AG08395 (cell line): ENCODE measurements around the gene ITK.
"Not testable (repeated sequence)": the region's sequence is repeated elsewhere in the genome, so short reads cannot be mapped to it uniquely, and the experiment has no call there.

Experiments used
- DNase-seq: peaks from one replicate; pipeline ENCODE4 v3.0.0; 2012; ENCODE audit warnings: mixed read lengths, low spot score

The ITK gene

DNA sequence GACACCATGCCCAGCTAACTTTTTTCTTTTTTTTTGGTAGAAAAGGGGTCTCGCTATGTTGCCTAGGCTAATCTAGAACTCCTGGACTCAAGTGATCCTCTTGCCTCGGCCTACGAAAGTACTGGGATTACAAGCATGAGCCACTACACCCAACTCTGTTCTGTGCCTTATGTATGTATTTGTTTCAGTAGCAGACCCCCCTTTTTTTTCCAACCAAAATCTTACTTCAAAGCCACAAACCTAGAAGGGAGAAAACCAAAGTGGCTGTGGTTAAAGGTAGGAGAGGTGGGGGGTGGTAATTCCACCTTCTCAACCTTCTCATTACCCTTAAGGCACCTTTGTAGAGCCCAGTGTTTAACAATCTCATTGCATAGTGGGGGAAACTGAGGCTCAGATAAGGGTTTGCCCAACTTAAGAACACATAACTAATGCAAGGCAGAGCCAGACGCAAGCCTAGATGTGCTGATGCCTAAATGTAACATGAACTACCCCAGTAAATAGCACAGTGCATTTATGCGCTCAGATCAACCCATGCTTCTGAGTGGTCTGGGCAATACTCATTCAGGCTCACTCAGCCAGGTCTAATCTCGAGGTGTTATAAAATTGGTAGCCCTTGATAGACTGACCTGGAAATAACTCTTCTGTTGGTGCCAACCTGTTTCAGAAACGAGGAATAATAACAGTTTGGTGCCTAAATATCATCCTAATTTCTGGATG is 33.0 kb downstream of the ITK start:
- DNase-seq: no peak

DNA sequence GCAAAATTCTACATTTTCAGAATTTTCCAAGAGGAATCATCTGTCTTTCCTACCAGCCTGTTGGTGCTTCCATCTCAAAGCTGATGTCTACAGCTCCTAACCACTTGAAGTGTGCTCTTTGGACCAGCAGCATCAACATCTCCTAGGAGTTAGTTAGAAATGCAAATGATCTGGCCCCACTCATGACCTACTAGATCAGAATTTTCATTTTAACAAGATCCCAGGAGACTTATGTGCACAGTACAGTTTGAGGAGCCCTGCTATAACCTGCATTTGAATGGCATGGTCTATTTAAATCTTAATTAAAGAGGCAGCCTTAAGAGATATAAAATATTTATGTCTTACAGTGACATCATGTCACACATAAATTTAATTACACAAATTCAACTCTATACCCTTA is 33.8 kb downstream of the ITK start:
- no peak for DNase-seq

GRCh38 chr5:157214861-157215513 is 34.3 kb downstream of the ITK start:
- DNase-seq: no peak

DNA sequence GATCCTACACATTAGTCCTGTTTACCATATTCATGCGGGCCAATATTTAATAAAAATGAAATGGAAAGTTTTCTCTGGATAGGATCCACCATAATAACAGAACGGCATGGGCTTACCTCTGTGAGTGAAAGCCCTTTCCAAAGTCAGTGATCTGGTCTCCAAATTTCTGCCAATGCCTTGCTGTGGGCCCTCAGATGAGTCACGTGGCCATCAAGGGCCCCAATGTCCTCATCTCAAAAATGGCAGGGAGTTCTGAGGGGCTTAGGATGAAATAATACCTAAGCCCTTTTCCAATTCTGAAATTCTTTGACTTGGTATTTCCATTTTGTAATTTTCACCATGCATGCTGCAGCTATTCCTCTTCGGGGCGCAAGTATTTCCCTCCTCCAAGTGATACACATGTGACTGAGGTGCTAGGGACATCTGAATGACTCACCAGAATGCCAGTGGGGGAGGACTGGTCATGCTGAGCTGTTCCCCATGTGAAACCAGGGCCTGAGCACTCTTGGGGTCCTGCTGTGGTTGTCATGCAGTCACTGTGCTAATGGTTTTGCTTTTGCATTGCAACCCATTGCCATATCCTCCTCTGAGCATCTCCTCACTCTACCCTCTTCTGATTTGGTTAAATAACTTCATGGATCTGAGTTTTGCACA is 35.0 kb downstream of the ITK start:
- no peak for DNase-seq

- DNase-seq: no peak
Observed at GRCh38 chr5:157216391-157217142, 35.9 kb downstream of the ITK start.

GRCh38 chr5:157217289-157218024 is 36.8 kb downstream of the ITK start:
- DNase-seq: no peak

GRCh38 chr5:157219491-157220271 is 39.0 kb downstream of the ITK start:
- DNase-seq: no peak

DNA sequence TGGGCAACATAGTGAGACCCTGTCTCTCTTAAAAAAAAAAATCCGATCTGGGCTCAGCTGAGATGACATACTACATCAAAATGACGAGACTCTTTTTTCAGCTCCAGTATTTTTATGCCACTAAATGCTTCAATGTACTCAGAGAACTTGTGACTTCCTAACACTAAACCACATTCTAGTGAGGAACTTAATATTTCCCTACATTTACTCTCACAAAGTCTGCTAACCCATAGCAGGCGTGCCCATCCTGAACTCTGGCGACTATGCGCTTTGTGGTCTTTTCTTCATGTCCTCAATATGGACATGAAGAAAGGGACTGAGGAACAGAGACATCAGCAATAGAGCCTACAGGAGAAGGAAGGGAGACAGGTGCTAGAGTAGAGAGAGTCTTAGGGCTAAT is 41.3 kb downstream of the ITK start:
- DNase-seq: no peak

DNA sequence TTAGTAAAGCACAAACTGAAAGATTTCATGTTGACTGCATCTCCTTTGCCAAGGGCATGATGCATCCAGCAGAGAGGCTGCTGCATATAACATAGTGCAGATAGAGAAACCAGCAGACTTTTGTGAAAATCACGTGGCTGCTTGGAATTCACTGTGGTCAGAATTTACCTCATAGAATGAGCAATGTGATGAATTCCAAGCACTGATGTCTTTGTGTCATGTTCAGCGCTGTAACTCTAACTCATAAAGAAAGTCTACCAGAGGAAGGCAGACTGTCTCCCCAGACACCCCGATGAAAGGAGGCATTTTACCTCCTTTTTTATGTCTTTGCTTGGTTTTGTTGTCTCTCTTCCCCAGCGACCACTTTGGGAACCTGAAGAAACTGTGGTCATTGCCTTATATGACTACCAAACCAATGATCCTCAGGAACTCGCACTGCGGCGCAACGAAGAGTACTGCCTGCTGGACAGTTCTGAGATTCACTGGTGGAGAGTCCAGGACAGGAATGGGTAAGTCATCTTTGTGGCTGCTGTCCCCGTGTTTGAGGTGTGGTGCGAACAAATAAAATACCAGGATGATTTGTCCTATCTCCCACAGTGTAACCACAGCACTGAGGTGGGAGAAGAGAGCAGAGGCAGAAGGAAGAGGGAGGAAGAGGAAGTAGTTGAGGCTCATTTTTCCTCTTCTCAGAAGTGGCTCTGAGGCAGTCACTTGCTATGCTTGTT is 42.0 kb downstream of the ITK start:
- DNase-seq: peak; percentile 70

- no peak for DNase-seq
Observed at GRCh38 chr5:157225469-157226422, 45.1 kb downstream of the ITK start.

GRCh38 chr5:157230610-157231009 is 50.0 kb downstream of the ITK start:
- no peak for DNase-seq

DNA sequence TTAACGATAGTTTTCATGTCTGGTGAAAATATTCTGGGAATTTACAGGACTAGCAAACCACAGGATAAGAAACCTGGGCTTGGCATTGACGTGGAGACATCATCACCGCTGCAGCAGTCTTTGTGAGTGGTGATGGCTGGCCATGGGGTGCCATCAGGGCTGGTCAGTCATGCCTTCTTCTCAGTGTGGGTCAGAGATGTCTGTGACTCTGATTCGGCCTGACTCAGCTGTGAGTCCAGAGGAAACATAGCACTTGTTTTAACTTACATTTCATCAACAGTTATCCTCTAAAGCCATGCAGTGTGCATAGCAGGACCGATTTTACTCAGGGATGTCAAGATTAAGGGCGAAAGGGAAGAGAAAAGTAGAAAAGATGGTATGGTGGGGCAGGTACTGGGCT is 52.1 kb downstream of the ITK start:
- no peak for DNase-seq

DNA sequence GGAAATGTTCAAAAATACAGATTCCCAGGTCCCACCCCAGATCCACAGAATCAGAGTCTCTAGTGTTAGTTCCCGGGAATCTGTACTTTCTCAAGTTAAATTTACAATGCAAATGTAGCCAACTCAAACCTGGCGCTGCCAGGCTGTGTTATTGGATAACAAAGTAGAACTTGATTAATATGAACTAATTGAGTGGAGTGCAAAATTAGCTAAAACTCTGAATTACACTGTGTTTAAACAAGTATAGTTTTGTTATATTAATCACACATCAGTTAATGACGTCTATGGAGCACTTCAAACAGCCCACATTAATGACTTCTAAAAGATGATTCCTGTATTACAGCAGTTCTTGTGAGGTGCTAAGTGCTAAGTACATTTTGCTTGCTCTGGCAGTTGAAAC is 52.9 kb downstream of the ITK start:
- no peak for DNase-seq

DNA sequence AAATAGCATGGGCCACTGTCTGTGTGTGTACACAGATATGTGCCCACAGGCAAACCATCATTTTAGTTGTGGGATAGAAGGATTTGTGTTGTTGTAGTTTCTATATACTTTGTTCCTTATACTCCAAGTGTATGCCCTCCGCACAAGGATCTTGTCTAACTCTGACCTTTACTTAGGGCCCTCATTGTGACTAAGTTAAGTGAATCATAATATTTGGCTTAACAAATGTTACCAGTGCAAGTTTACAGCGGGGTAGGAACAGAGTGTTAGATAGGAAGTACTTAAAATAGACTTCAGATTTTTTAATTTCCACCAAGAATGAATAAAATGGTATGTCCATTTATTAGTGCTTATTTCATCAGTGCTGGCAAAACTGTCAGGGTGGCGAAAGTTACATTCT is 55.8 kb downstream of the ITK start:
- no peak for DNase-seq

DNA sequence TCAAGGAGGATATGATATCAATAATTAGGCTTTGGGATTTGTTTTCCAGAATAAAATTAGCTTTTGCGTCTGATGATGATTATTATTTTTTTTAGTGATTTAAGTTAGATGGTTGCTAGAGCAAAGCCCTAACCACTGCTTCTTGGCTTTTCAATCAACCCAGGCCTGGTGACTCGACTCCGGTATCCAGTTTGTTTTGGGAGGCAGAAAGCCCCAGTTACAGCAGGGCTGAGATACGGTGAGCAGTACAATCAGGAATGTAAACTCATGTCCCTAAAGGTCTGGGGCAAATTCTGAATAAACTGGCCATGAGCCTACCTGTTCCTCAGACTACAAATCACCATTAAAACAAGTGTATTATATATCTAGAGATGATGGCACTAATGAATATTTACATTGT is 60.8 kb downstream of the ITK start:
- peak; percentile 46 for DNase-seq

GRCh38 chr5:157244704-157245103 is 64.1 kb downstream of the ITK start:
- DNase-seq: not testable (repeated sequence)

GRCh38 chr5:157245476-157245875 is 64.8 kb downstream of the ITK start:
- DNase-seq: peak; percentile 47

DNA sequence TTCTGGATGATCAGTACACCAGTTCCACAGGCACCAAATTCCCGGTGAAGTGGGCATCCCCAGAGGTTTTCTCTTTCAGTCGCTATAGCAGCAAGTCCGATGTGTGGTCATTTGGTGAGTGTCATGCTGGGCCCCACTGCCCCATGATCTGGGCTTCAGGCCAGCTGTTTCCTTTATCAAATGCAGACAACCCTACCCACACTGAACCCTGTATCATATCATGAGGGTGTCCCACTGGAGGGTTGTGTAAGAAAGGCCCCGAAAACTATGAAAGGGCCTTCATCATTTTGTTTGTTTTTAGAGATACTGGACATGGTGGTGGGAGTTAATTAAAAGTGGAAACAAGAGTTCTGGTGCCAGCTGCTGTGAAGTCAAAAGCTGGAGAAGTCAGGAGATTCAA is 65.2 kb downstream of the ITK start:
- DNase-seq: no peak

DNA sequence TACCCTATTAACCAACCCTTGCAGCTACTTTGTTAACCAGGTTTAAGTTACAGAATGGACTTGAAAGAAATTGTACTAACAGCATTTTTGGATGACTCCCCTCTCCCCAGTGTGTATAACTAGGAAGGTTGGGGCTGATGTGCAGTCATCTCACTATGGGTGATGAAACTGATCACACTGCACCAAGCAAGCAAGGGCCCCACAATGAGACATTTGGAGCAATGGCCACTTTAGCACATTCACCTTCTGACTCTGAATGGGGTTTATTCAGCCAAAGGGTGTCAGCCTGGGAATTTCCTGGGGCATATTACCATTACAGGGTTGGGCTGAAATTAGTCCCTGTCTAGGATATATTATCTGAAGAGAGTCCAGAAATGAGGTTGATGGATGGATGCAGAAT is 66.6 kb downstream of the ITK start:
- no peak for DNase-seq
